TTC549 (cell line): ENCODE results near the gene SUZ12.
"Not testable (repeated sequence)": the region's sequence is repeated elsewhere in the genome, so short reads cannot be mapped to it uniquely, and the experiment has no call there.

Source experiments
- FAIRE-seq: peaks from 2 replicates; lab custom pipeline; 2012; peaks lifted over from hg19 to GRCh38; lab: Jason Lieb, UNC

The SUZ12 gene

DNA sequence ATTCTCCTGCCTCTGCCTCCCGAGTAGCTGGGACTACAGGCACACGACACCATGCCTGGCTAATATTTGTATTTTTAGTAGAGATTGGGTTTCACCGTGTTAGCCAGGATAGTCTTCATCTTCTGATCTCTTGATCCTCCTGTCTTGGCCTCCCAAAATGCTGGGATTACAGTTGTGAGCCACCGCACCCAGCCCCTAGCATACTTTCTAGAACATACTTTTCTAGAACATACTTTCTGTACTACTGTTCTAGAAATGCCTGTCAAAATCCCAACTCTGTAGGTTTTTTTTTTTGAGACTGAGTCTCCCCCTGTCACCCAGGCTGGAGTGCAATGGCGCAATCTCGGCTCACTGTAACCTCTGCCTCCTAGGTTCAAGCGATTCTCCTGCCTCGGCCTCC, 27.3 kb downstream of the SUZ12 start:
- FAIRE-seq: not testable (repeated sequence)

DNA sequence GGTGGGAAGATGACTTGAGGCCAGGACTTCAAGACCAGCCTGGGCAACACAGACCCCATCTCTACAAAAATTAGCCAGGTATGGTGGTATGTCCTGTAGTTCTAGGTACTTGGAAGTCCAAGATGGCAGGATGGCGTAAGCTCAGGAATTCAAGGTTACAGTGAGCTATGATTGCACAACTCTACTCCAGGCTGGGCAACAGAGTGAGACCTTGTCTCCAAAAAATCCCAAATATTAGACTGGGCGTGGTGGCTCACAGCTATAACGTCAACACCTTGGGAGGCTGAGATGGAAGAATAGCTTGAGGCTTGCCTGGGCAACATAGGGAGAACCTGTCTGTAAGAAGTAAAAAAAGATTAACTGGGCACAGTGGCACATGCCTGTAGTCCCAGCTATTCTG, 30.8 kb downstream of the SUZ12 start:
- FAIRE-seq: no peak

DNA sequence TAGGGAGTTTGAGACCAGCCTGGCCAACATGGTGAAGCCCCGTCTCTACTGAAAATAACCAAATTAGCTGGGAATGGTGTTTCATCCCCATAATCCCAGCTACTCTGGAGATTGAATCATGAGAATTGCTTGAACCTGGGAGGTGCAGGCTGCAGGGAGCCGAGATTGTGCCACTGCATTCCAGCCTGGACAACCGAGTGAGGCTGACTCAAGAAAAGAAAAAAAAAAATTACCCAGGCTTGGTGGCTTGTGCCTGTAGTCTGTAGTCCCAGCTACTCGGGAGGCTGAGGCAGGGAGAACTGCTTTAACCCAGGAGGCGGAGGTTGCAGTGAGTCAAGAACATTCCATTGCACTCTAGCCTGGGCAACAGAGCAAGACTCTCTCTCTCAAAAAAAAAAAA, 33.6 kb downstream of the SUZ12 start:
- not testable (repeated sequence) for FAIRE-seq

- not testable (repeated sequence) for FAIRE-seq
These were observed 37.7 kb downstream of the SUZ12 start for GRCh38 chr17:31974269-31975071.

DNA sequence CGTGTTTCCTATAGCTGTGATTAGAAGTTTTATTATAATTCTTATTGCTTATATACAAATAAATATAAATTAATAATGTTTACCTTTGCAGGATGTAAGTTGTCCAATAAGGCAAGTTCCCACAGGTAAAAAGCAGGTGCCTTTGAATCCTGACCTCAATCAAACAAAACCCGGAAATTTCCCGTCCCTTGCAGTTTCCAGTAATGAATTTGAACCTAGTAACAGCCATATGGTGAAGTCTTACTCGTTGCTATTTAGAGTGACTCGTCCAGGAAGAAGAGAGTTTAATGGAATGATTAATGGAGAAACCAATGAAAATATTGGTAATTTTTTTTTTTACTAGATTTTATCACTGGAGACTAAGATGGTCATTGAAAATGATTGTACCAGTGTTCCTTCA, 38.6 kb downstream of the SUZ12 start:
- FAIRE-seq: not testable (repeated sequence)

GRCh38 chr17:31991821-31992220, 55.0 kb downstream of the SUZ12 start:
- not testable (repeated sequence) for FAIRE-seq

GRCh38 chr17:31997005-31997404, 60.2 kb downstream of the SUZ12 start:
- FAIRE-seq: no peak

DNA sequence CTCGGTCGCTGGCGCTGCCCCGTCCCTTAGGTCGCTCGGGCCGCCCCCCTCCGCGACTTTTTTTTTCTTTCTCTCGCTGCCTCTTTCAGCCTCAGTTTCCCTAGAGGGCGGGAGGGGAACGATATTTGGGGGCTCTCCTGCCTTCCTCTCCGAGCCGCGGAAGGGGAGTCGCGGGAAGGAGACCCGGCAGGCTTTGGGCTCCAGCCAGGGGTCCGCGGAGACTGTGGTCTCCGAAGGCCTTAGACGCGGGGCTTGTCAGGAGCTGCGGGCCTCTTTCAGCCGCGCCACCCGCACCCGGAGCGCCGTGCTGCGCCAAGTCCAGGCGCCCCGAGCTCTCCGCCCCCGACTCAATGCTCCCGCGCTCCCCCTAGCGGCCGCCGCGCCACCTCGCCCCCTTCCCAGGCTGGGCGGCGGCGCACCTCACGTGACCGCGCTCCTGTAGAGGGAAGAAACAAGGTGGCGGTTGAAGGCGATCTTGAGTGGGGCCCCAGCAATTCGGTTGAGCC, 70.2 kb downstream of the SUZ12 start, which contains the start of gene LRRC37B:
LRRC37B (plus strand) TSS at position 427 of the 506 bp plus-strand sequence. CDS start 14,010 bp downstream, outside the sequence.
- no peak for FAIRE-seq

GRCh38 chr17:32007463-32008298, 70.9 kb downstream of the SUZ12 start:
- FAIRE-seq: no peak

GRCh38 chr17:32009262-32009542, 72.4 kb downstream of the SUZ12 start:
- no peak for FAIRE-seq

GRCh38 chr17:32010114-32010513, 73.3 kb downstream of the SUZ12 start:
- FAIRE-seq: no peak

DNA sequence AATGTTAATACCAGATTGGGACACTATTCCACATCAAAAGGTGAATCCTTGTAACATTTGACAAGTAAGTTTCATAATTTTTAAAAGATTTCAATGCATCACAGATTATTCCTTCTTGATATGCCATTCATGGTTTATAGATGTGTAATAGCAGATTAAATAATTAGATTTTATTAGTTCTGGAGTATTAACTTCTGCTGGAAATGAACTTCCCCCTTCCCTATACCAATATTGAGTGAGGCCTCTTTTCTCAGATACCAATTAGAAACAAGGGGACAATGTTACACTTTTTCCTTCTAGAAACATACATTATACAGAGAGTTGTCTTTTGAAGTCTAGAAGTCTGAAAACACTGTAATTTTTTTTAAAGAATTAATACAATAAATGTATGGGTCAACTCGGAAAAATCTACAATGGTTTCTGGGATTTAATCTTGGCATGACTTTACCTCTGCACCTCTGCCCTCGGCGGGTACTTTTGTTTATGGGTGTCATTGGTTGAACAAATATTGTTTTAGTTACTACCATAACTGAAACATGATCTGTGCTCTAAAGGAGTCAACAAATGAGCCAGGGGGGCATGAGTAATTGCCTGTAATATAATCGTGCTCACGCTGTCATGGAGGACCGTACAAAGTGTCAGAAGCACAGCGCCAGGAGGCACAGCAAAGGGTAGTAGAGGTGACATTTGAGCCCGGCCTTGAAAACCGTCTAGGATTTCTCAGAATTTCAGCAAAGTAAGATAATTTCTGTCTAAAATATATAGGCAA, 78.6 kb downstream of the SUZ12 start:
- FAIRE-seq: no peak

DNA sequence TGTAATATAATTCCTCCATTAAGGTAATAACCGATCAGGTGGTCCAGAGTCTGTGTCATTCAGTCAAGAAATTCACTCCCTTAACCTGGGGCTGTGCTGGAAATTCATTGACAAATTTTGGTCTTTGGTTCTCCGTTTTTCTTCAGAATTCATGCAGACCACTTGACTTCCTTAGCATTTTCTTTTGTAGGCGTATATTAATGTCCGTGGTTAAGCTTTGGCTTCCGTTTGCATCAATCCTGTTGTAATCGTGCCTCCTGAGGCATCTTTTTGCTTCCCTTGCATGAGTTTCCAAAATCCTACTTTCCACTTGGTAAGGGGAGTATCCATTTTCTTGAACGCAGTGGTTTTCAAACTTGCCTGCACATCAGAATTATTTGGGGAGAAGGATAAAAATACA, 79.4 kb downstream of the SUZ12 start:
- FAIRE-seq: no peak

GRCh38 chr17:32019228-32019627, 82.4 kb downstream of the SUZ12 start:
- no peak for FAIRE-seq

DNA sequence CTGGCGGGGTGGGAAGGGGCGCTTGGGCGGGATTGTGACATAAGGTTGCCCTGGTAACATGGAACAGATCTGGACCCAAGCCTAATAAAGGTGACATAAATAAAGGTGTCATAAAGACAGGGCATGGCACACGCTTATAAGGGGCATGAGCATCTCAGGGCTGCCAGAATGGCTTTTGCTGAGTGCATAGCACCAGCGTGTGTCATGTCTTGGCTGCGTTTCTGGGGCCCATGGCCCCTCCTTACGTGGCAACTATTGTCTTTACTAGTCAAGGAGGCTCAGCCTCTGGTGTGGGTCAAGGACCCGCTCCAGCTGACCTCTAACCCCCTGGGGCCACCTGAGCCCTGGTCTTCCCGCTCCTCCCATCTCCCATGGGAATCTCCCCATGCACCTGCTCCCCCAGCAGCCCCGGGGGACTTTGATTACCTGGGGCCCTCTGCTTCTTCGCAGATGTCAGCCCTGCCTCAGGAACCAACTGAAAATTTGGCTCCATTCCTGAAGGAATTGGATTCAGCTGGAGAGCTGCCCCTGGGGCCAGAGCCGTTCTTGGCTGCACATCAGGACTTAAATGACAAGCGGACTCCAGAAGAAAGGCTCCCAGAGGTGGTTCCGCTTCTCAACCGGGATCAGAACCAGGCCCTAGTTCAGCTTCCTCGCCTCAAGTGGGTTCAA, 84.3 kb downstream of the SUZ12 start:
- FAIRE-seq: no peak

GRCh38 chr17:32021615-32021955, 84.8 kb downstream of the SUZ12 start:
- no peak for FAIRE-seq

DNA sequence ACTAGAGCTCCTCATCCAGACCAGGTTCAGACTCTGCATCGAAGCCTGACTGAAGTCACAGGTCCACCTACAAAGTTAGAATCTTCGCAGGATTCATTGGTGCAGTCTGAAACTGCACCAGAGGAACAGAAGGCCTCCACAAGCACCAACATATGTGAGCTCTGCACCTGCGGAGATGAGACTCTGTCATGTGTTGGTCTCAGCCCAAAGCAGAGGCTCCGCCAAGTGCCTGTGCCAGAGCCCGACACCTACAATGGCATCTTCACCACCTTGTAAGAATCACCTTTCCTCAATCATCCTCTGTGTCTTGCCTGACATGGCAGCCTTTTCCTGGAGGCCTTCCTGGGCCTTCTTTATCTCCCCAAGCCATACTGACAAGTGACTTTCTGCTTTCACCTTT, 85.7 kb downstream of the SUZ12 start:
- FAIRE-seq: not testable (repeated sequence)

- not testable (repeated sequence) for FAIRE-seq
These were observed 90.5 kb downstream of the SUZ12 start for GRCh38 chr17:32027271-32027670.

DNA sequence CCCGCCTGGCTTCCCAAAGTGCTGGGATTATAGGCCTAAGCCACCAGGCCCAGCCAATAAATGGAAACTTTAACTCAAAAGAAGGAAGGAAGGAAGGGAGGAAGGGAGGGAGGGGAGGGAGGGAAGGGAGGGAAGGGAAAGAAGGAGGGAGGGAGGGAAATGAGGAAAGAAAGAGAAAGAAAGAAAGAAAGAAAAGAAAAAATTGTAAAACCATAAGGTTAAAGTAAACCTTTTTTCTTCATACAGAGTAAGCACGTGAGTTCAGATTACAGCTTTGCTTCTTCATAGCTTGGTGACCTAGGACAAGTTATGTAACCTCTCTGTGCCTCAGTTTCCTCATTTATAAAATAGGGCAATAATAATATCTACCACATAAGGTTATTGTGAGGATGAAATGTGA, 96.4 kb downstream of the SUZ12 start:
- no peak for FAIRE-seq

GRCh38 chr17:32033812-32034211, 97.0 kb downstream of the SUZ12 start:
- not testable (repeated sequence) for FAIRE-seq

GRCh38 chr17:32040246-32040645, 103.4 kb downstream of the SUZ12 start:
- not testable (repeated sequence) for FAIRE-seq

DNA sequence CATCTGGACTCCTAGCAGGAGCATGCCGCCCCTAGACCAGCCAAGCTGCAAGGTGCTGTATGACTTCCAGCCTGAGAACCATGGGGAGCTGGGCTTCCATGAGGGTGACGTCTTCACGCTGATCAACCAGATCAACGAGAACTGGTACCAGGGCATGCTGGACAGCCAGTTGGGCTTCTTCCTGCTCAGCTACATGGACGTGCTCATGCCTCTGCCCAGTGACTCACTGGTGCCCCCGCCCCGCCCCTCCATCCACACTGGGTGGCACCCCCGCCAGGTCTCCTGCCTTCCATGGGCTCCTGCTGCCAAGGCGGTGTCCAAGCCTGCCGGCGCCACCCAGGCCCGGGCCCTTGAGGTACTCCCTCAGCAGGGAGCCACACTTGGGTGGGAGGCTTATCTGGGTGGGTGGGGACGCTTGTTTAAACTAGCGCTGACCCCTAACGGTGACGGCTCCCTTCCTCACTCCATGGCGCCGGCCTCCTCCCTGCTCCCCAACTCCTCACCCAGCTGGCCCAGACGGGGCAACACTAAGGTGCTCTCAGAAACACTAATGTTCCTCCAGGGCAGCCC, 104.6 kb downstream of the SUZ12 start:
- FAIRE-seq: not testable (repeated sequence)
